Gastroesophageal sphincter (tissue), 3 donors: ENCODE measurements around the gene TUBB2A.
"Not testable (repeated sequence)": the region's sequence is repeated elsewhere in the genome, so short reads cannot be mapped to it uniquely, and the experiment has no call there.

Experiments
- EP300 ChIP-seq: sonication (generic); formaldehyde crosslinking; IDR thresholded peaks from one replicate; pipeline ENCODE4 v1.6.1; 2017; ENCODE audit warnings: antibody characterized with exemption, mild to moderate bottlenecking
- TF ChIP-seq, protein P1 (sequence below), 4 experiments: fragments of 200-600 bp in 2 of 4; fragments of 450-650 bp in 2 of 4; sonication (generic) in 1 of 4; IDR thresholded peaks; one replicate each; pipeline ENCODE4 v1.5.1; 2017 to 2019; ENCODE audit warnings: antibody characterized with exemption in 4 of 4, mild to moderate bottlenecking in 2 of 4, moderate library complexity in 2 of 4

DNA sequence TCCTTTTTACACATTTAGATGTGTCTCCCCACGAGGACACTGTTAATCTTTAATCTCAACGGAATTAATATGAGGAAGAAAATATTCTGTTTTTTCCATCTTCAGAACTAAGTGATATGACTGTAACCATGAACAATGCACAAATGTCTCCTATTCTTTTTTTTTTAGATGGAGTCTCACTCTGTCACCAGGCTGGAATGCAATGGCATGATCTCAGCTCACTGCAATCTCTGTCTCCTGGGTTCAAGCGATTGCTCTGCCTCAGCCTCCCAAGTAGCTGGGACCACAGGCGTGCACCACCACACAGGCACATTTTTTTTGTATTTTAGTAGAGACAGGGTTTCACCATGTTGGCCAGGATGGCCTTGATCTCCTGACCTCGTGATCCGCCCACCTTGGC is 19.5 kb downstream of the TUBB2A start:
- TF ChIP-seq, protein P1, sequence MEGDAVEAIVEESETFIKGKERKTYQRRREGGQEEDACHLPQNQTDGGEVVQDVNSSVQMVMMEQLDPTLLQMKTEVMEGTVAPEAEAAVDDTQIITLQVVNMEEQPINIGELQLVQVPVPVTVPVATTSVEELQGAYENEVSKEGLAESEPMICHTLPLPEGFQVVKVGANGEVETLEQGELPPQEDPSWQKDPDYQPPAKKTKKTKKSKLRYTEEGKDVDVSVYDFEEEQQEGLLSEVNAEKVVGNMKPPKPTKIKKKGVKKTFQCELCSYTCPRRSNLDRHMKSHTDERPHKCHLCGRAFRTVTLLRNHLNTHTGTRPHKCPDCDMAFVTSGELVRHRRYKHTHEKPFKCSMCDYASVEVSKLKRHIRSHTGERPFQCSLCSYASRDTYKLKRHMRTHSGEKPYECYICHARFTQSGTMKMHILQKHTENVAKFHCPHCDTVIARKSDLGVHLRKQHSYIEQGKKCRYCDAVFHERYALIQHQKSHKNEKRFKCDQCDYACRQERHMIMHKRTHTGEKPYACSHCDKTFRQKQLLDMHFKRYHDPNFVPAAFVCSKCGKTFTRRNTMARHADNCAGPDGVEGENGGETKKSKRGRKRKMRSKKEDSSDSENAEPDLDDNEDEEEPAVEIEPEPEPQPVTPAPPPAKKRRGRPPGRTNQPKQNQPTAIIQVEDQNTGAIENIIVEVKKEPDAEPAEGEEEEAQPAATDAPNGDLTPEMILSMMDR (IDR thresholded peaks at IDR 0.05) = not testable (repeated sequence)
- TF ChIP-seq EP300 = not testable (repeated sequence)
